ENCODE data around the gene MYPOP. TPM values are rescaled to one million over a fixed set of nuclear protein-coding genes. Genes with fewer than 3 reads are reported as not detected.

MYPOP gene
- total and polyA plus RNA-seq, 4 donors, result 0.70 to 3.0 (median 1.3) TPM

- H3K4me3 ChIP-seq (ENCODE audit: low read depth in 1 of 3, low read length in 3 of 3), result no peak overlapping the region
- 94% methylated on average over 3 of the region's 3 CpGs for WGBS
- no peak overlapping the region for H3K9ac ChIP-seq (ENCODE audit: low read depth in 1 of 2, low read length in 2 of 2)
- no peaks in the 10 kb centered on the region for H3K36me3 ChIP-seq (ENCODE audit: control insufficient read depth in 4 of 4, insufficient read depth in 3 of 4, low read depth in 1 of 4, low read length in 3 of 4)
- H3K9me3 ChIP-seq (ENCODE audit: control insufficient read depth in 4 of 4, low read length in 3 of 4), result no peaks in the 10 kb centered on the region
- no peaks in the 10 kb centered on the region for H3K27me3 ChIP-seq (ENCODE audit: control insufficient read depth in 4 of 4, insufficient read depth in 4 of 4, low read length in 3 of 4)
- no peak overlapping the region for H3K27ac ChIP-seq (ENCODE audit: low read depth in 1 of 2, low read length in 2 of 2)
- no peak for DNase-seq (ENCODE audit: low spot score)
- peaks cover 4 to 14% (median 9%) of the 10 kb centered on the region in 4 donors for H3K4me1 ChIP-seq (ENCODE audit: control insufficient read depth in 4 of 4, insufficient read depth in 4 of 4, low read length in 3 of 4)
- TF ChIP-seq REST (IDR thresholded peaks at IDR 0.05) (no peak), FOXA2 (IDR thresholded peaks at IDR 0.05) (no peak)
Measured at GRCh38 chr19:45906221-45906620, 3.8 kb upstream of the MYPOP start.

- no peaks in the 10 kb centered on the region for H3K36me3 ChIP-seq (ENCODE audit: control insufficient read depth in 4 of 4, insufficient read depth in 3 of 4, low read depth in 1 of 4, low read length in 3 of 4)
- H3K27me3 ChIP-seq (ENCODE audit: control insufficient read depth in 4 of 4, insufficient read depth in 4 of 4, low read length in 3 of 4), result no peaks in the 10 kb centered on the region
- no peak overlapping the region for H3K27ac ChIP-seq (ENCODE audit: low read depth in 1 of 2, low read length in 2 of 2)
- H3K9ac ChIP-seq (ENCODE audit: low read depth in 1 of 2, low read length in 2 of 2), result no peak overlapping the region
- 81% methylated on average over 10 of the region's 10 CpGs for WGBS
- peaks cover 7 to 22% (median 12%) of the 10 kb centered on the region in 4 donors for H3K4me1 ChIP-seq (ENCODE audit: control insufficient read depth in 4 of 4, insufficient read depth in 4 of 4, low read length in 3 of 4)
- H3K9me3 ChIP-seq (ENCODE audit: control insufficient read depth in 4 of 4, low read length in 3 of 4), result no peaks in the 10 kb centered on the region
- no peak for TF ChIP-seq ZBTB33 (IDR thresholded peaks at IDR 0.05)
- no peak for TF ChIP-seq RAD21 (IDR thresholded peaks at IDR 0.05)
- H3K4me3 ChIP-seq (ENCODE audit: low read depth in 1 of 3, low read length in 3 of 3), result no peak overlapping the region
- DNase-seq (ENCODE audit: low spot score), result no peak
Measured at GRCh38 chr19:45905011-45905410, 2.6 kb upstream of the MYPOP start.

GRCh38 chr19:45902651-45903625 lies 525 bp upstream of the MYPOP start:
- TF ChIP-seq GABPA (IDR thresholded peaks at IDR 0.05 in 1 of 2, conservative IDR thresholded peaks at IDR 0.05 in 1 of 2) (peak in 1 of 2 donors; percentile 58), YY1 (IDR thresholded peaks at IDR 0.05) (peak; percentile 72), NR2F2 (IDR thresholded peaks at IDR 0.05) (no peak)
- DNase-seq (ENCODE audit: low spot score), result peak; percentile 98
- H3K27ac ChIP-seq (ENCODE audit: low read depth in 1 of 2, low read length in 2 of 2), result peak overlapping the region; percentile 9 to 23
- H3K36me3 ChIP-seq (ENCODE audit: control insufficient read depth in 4 of 4, insufficient read depth in 3 of 4, low read depth in 1 of 4, low read length in 3 of 4), result peaks cover 2 to 5% (median 3%) of the 10 kb centered on the region in 4 donors
- 2% methylated on average over 73 of the region's 73 CpGs for WGBS
- H3K4me1 ChIP-seq (ENCODE audit: control insufficient read depth in 4 of 4, insufficient read depth in 4 of 4, low read length in 3 of 4), result peaks cover 9 to 27% (median 15%) of the 10 kb centered on the region in 4 donors
- H3K9ac ChIP-seq (ENCODE audit: low read depth in 1 of 2, low read length in 2 of 2), result peak overlapping the region in 1 of 2 donors; percentile 8
- H3K4me3 ChIP-seq (ENCODE audit: low read depth in 1 of 3, low read length in 3 of 3), result peak overlapping the region; percentile 46 to 66 (median 52)
- H3K9me3 ChIP-seq (ENCODE audit: control insufficient read depth in 4 of 4, low read length in 3 of 4), result no peaks in the 10 kb centered on the region
- no peaks in the 10 kb centered on the region for H3K27me3 ChIP-seq (ENCODE audit: control insufficient read depth in 4 of 4, insufficient read depth in 4 of 4, low read length in 3 of 4)
